ENCODE measurements around the gene STIM2.

DNA sequence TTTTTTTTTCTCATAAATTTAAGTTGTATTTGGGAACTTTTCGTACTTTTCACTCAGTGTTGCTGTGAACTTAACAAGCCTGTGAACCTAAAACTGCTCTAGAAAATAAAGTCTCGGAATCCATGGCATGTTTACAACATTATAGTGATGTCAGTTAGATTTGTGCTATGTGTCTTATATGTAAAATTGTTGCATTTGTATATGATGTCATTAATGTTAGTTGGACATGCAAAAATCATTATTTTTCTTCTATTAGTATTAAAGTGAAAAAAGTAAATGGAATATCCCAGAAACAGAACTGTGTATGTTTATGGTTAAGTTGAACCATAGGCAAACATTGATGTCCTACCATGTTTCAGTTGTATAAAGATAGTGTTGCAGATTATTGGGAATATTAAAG is 85.2 kb downstream of the STIM2 start:
- TF ChIP-seq TAF1 (IDR thresholded peaks at IDR 0.05; ENCODE audit: low read depth, low read length) = no peak
- no peak for TF ChIP-seq POLR2A (IDR thresholded peaks at IDR 0.05; ENCODE audit: low read depth, low read length)
- no peak for TF ChIP-seq POLR2AphosphoS5 (IDR thresholded peaks at IDR 0.05; ENCODE audit: low read depth, low read length)

Data from GM12891 (cell line).